HK-2 (cell line): ENCODE results near the gene SEPTIN10.

Experiments used
- DNase-seq: peaks from one replicate; pipeline ENCODE4 v3.0.0-alpha.2; 2018; ENCODE audit not compliant: unreplicated experiment

The SEPTIN10 gene

GRCh38 chr2:109497911-109498870, 115.6 kb downstream of the SEPTIN10 start:
- no peak for DNase-seq

- no peak for DNase-seq
These were observed 116.3 kb downstream of the SEPTIN10 start for GRCh38 chr2:109497463-109497862.

GRCh38 chr2:109494351-109494750, 119.4 kb downstream of the SEPTIN10 start:
- no peak for DNase-seq

- no peak for DNase-seq
These were observed 120.4 kb downstream of the SEPTIN10 start for GRCh38 chr2:109493176-109493935.
